ENCODE measurements around the gene USP14. TPM values are rescaled to one million over a fixed set of nuclear protein-coding genes. Genes with fewer than 3 reads are reported as not detected.

USP14 gene
- total and polyA plus RNA-seq, 9 donors: 26.0 to 60.0 (median 55.4) TPM

DNA sequence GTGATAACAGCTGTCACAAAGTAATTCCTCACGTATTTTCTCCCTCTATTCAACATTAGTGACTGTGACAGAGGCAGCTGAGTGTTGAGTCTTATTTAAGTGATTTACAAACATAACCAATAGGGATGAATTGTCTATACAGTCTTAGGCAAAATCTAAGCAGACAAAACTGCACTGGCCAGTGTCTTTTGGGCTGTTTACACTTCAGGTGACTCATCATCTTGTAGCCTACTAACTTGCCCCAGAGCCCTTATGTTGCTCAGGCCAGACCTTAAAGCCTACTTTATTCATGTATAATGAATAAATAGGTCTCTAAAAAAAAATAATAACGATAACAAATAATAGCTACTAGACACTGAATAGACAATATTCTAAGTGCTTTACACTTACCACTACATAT, 92.3 kb downstream of the USP14 start:
- no peak for DNase-seq
- H3K4me3 ChIP-seq (ENCODE audit: low read length): no peak overlapping the region
- no CpG with 5 or more reads among the region's 2 CpGs for whole genome bisulfite sequencing (ENCODE audit: insufficient coverage)
- H3K27me3 ChIP-seq (ENCODE audit: control insufficient read depth, insufficient read depth, low read length): no peaks in the 10 kb centered on the region
- H3K4me1 ChIP-seq (ENCODE audit: control insufficient read depth, insufficient read depth, low read length): no peaks in the 10 kb centered on the region
- H3K36me3 ChIP-seq (ENCODE audit: control insufficient read depth, insufficient read depth, low read length): peaks cover 38% of the 10 kb centered on the region
- H3K27ac ChIP-seq (ENCODE audit: low read length): no peak overlapping the region
- no peaks in the 10 kb centered on the region for H3K9me3 ChIP-seq (replicated peaks; ENCODE audit: control insufficient read depth, low read depth, low read length)

- DNase-seq: no peak
- no peaks in the 10 kb centered on the region for H3K4me1 ChIP-seq (ENCODE audit: control insufficient read depth, insufficient read depth, low read length)
- WGBS (ENCODE audit: insufficient coverage): 100% methylated on average over 1 of the region's 5 CpGs
- no peak overlapping the region for H3K27ac ChIP-seq (ENCODE audit: low read length)
- peaks cover 46% of the 10 kb centered on the region for H3K36me3 ChIP-seq (ENCODE audit: control insufficient read depth, insufficient read depth, low read length)
- H3K27me3 ChIP-seq (ENCODE audit: control insufficient read depth, insufficient read depth, low read length): no peaks in the 10 kb centered on the region
- H3K9me3 ChIP-seq (replicated peaks; ENCODE audit: control insufficient read depth, low read depth, low read length): no peaks in the 10 kb centered on the region
- no peak overlapping the region for H3K4me3 ChIP-seq (ENCODE audit: low read length)
Measured at GRCh38 chr18:251572-251971, 93.2 kb downstream of the USP14 start.

DNA sequence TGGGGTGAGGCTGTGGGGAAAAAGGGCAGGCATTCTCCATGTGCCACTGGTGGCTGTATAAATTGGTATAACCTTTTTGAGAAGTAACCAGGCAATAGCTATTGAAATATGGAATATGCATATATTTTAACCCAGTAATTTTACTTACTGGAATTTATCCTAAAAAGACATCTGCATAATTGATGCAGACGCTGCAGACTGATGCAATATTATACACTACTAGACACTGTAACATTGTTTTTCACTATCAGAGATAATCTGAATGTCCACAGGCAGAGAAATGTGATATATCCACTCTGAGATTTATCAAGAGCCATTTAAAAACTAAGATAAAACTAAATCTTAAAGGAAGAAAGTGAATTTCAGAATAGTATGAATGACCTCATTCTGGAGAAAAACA, 94.8 kb downstream of the USP14 start:
- Histone ChIP-seq H3K27ac (ENCODE audit: low read length) (no peak overlapping the region), H3K4me3 (ENCODE audit: low read length) (no peak overlapping the region), H3K4me1 (ENCODE audit: control insufficient read depth, insufficient read depth, low read length) (no peaks in the 10 kb centered on the region), H3K27me3 (ENCODE audit: control insufficient read depth, insufficient read depth, low read length) (no peaks in the 10 kb centered on the region), H3K9me3 (replicated peaks; ENCODE audit: control insufficient read depth, low read depth, low read length) (no peaks in the 10 kb centered on the region), H3K36me3 (ENCODE audit: control insufficient read depth, insufficient read depth, low read length) (peaks cover 45% of the 10 kb centered on the region)
- WGBS (ENCODE audit: insufficient coverage): no CpG with 5 or more reads among the region's 1 CpG
- no peak for DNase-seq

DNA sequence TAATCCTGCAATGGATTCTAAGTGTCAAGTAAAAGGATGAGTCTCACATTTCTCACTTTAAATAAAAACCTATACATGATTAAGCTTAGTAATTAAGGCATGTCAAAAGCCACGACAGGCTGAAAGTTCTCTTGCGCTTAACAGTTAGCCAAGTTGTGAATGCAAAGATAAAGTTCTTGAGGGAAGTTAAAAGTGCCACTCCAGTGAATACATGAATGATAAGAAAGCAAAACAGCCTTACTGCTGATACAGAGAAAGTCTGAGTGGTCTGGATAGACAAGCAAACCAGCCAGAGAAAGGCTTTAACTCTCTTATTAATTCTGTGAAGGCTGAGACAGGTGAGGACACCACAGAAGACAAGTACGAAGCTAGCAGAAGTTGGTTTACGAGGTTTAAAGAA, 96.8 kb downstream of the USP14 start:
- Histone ChIP-seq H3K27ac (ENCODE audit: low read length) (no peak overlapping the region), H3K4me1 (ENCODE audit: control insufficient read depth, insufficient read depth, low read length) (no peaks in the 10 kb centered on the region), H3K4me3 (ENCODE audit: low read length) (no peak overlapping the region), H3K9me3 (replicated peaks; ENCODE audit: control insufficient read depth, low read depth, low read length) (no peaks in the 10 kb centered on the region), H3K27me3 (ENCODE audit: control insufficient read depth, insufficient read depth, low read length) (no peaks in the 10 kb centered on the region), H3K36me3 (ENCODE audit: control insufficient read depth, insufficient read depth, low read length) (peaks cover 50% of the 10 kb centered on the region)
- WGBS (ENCODE audit: insufficient coverage): 100% methylated on average over 4 of the region's 4 CpGs
- DNase-seq: no peak

DNA sequence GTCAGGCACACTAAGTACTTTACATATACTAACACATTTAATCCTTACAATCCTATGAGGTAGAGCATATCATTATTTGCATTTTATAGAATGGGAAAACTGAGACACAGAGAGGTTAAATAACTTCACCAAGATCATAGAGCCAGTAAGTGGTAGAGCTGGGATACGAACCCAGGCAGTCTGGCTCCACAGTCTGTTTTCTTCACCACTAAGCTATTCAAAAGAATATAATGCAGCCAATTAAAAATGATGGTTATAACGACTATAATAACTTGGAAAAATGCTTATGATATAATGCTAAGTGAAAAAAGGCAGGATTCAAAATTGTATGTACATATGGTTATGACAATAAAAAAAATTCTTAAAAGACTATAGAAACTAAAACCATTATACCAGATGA, 102.2 kb downstream of the USP14 start:
- no peak for DNase-seq
- no peaks in the 10 kb centered on the region for H3K27me3 ChIP-seq (ENCODE audit: control insufficient read depth, insufficient read depth, low read length)
- H3K27ac ChIP-seq (ENCODE audit: low read length): no peak overlapping the region
- no peaks in the 10 kb centered on the region for H3K9me3 ChIP-seq (replicated peaks; ENCODE audit: control insufficient read depth, low read depth, low read length)
- no peak overlapping the region for H3K4me3 ChIP-seq (ENCODE audit: low read length)
- no CpG with 5 or more reads among the region's 2 CpGs for WGBS (ENCODE audit: insufficient coverage)
- no peaks in the 10 kb centered on the region for H3K4me1 ChIP-seq (ENCODE audit: control insufficient read depth, insufficient read depth, low read length)
- peaks cover 31% of the 10 kb centered on the region for H3K36me3 ChIP-seq (ENCODE audit: control insufficient read depth, insufficient read depth, low read length)

DNA sequence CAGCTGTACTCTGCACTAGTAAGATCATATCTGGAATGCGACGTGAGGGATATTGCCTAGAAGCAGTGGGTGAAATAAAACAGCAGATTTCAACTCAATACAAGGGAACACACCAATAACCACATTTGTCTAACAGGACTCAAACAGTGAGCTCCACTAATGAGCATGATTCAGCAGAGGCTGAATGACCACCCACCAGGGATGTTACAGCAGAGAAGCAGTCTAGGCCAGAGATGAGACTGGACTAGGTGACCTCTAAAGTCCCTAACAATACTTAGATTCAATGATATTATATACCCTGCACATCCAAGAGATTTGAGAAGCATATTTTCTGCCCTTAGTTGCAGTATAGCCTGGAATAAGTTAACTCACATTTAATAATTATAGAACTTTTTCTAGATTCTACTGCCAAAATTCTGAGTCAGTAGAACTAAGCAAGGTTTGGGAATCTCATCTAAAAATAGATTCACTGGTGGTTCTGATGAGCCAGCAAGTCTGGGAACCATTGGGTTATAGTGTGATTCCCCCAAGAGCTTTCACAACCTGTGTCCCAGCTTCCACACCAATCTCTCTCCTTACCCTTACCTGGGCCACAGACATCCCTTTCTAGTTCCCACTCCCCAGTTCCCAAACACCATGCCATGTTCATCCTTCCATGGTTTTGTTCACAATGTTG, 103.2 kb downstream of the USP14 start:
- H3K36me3 ChIP-seq (ENCODE audit: control insufficient read depth, insufficient read depth, low read length): peaks cover 22% of the 10 kb centered on the region
- DNase-seq: no peak
- no peak overlapping the region for H3K27ac ChIP-seq (ENCODE audit: low read length)
- no peaks in the 10 kb centered on the region for H3K4me1 ChIP-seq (ENCODE audit: control insufficient read depth, insufficient read depth, low read length)
- H3K9me3 ChIP-seq (replicated peaks; ENCODE audit: control insufficient read depth, low read depth, low read length): no peaks in the 10 kb centered on the region
- no CpG with 5 or more reads among the region's 2 CpGs for WGBS (ENCODE audit: insufficient coverage)
- no peak overlapping the region for H3K4me3 ChIP-seq (ENCODE audit: low read length)
- H3K27me3 ChIP-seq (ENCODE audit: control insufficient read depth, insufficient read depth, low read length): no peaks in the 10 kb centered on the region

Other genes with a start within 250 kb of the USP14 start
- not detected for gene TUBB8B, start 108.9 kb upstream of the USP14 start, total RNA-seq
- gene TUBB8B, start 108.9 kb upstream of the USP14 start, polyA plus RNA-seq (ENCODE audit: insufficient read depth in 1 of 8, insufficient read length in 8 of 8, low replicate concordance in 1 of 8): under 1 TPM in 1 of 8 donors, not detected in 7; 0.30 TPM
- gene THOC1, start 109.5 kb downstream of the USP14 start, total RNA-seq: 43.0 TPM
- gene THOC1, start 109.5 kb downstream of the USP14 start, polyA plus RNA-seq (ENCODE audit: insufficient read depth in 1 of 8, insufficient read length in 8 of 8, low replicate concordance in 1 of 8): 10 to 100 TPM; 27.8 to 49.5 (median 37.1) TPM

Data from muscle of leg (tissue), 11 donors.